ENCODE data around the gene RPP21.

The RPP21 gene

DNA sequence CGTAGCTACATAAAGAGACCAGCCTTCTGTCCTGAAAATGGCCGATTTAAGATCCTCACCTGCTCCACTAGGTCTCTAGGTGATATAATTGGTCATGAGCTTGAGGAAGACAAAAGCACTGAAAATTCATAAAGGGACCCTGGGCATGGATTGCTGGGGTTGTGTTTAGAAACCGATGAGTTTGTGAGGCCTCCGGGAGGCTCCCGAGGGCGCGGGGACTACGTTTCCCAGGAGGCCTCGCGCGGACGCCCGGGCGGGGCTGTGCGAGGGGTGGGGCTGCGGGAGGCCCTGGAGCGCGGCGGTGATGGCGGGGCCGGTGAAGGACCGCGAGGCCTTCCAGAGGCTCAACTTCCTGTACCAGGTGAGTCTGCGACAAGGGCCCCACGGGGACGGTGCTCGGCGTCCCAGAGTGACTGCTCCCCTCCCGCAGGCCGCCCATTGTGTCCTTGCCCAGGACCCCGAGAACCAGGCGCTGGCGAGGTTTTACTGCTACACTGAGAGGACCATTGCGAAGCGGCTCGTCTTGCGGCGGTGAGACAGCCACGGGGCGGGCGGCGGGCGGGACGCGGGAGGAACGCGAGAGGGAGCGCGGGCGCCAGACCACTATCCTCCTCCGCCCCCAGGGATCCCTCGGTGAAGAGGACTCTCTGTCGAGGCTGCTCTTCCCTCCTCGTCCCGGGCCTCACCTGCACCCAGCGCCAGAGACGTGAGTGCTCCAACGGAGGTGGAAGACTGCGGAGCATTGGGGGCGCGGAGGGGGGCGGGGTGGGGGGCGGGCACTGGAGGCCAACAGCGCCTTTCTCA lies at the start of gene RPP21:
Gene RPP21 (plus strand): TSS at position 289 of the 804 bp plus-strand sequence. CDS start 16 bp downstream, at position 305.
- DNase-seq (ENCODE audit: extremely low read depth in 1 of 2, low read depth in 1 of 2): peak; percentile 55 to 82

DNA sequence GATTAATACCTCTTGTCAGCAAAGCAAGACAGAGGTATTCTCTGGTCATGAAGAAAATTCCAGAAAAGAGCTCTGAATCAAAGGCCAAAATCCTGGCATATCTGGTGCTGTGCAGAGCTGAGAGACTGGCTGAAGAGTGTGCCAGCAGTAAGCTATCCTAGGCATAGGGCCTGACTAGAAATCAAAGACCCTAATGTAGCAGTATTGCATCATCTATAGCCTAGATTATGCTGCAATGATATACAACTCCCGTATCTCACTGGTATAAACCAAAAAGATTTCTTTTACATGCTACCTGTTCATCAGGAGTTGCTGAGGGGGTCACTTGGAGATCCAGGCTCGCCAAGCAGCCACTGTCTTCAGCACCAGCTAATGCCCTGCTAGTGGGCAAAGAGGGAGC lies 49.1 kb upstream of the RPP21 start:
- no peak for DNase-seq (ENCODE audit: extremely low read depth in 1 of 2, low read depth in 1 of 2)

DNA sequence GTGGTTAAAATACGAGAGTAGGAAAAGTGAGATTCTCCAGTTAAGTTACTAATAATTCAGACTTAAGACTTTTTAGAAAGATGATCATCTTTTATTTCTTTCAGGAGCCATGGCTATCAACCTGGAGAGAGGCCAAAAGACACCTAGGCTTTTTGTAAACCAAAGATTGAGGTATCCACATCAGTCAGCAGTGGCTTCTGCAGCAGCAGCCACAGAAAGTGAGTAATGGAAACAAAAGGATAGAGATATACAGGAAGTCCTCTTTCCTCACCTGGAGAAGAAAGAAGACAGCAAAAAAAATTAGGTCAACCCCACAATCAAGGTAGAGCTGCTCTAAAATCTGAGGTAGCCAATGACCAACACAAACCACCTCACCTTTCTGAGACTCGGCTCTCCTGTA lies 41.0 kb upstream of the RPP21 start:
- DNase-seq (ENCODE audit: extremely low read depth in 1 of 2, low read depth in 1 of 2): no peak

DNA sequence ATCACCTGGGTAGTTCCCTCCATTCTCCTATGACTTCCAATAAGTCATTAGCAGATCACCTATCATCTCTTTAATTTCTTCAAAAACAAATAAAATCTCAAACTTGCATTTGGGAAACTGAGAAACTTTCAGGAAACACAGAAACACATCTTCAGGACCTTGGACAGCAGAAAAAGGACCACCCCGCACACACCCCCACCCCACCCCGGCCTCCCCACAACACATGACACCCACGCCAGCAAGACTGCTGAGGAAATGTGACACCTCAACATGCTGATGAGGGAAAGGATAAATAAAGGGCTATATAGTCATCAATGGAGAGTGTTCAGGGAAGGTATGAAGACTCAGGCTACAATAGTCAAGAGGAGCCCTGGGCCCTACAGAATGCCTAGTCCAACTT lies 33.9 kb upstream of the RPP21 start:
- DNase-seq (ENCODE audit: extremely low read depth in 1 of 2, low read depth in 1 of 2): no peak

DNA sequence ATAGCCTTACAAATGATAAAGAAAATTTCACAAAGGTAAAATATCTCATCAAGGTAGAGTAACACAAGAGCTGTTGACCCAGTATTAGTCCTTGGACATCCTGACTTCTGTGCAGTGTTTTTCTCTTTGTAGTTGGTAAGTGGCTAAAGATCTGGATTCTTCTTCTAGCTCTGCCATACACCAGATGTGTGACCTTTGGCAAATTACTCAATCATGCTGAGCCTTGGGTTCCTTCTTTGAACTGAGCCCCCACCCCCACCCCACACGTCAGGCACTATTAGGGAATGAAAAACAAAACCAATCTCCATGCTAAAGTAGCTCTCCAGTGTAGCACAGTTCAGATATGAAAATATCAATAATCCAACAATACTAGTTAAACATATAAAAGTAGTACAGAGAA lies 33.3 kb upstream of the RPP21 start:
- DNase-seq (ENCODE audit: extremely low read depth in 1 of 2, low read depth in 1 of 2): no peak

DNA sequence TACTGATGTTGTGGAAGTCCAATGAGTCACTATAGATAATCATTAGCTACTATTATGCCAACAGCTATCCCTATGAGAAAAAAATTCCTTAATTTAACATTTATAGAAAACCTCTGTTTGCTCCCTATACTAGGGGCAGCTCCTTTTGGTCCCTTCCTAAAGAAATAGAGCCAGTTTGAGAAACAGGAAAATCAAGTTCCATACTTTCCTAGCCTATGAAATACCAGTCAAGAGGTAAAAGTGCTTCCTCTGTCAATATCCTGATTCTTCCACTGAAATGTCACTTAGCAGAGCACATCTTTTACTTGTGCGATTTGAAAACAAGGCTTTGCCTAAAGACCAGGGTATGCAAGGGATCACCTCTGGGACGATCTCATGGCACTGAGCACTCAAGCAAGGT lies 32.7 kb upstream of the RPP21 start:
- DNase-seq (ENCODE audit: extremely low read depth in 1 of 2, low read depth in 1 of 2): no peak

DNA sequence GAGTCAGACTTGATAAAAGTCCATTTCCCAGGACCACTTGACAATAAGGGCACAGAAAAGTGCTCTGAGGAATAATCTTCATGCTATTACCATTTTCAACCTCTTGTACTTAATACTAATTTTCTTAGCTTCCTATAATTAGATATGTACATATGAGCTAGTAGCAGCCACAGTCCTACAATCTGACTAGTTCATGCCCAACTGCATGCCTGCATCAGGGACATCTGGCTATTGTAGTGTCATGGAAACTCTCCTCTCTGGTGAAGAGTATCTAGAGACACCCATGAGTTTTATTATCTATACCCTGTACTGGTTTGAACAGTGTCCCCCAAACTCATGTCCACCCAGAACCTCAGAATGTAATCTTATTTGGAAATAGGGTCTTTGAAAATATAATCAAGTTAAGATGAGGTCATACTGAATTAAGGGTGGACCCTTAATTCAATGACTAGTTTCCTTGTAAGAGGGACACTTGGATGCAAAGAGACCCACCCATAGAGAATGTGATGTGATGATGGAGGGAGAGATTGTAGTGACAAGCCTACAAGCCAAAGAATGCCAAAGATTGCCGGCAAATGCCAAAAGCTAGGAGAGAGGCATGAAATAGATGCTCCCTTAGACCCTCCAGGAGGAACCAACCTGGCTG lies 32.2 kb upstream of the RPP21 start:
- no peak for DNase-seq (ENCODE audit: extremely low read depth in 1 of 2, low read depth in 1 of 2)

DNA sequence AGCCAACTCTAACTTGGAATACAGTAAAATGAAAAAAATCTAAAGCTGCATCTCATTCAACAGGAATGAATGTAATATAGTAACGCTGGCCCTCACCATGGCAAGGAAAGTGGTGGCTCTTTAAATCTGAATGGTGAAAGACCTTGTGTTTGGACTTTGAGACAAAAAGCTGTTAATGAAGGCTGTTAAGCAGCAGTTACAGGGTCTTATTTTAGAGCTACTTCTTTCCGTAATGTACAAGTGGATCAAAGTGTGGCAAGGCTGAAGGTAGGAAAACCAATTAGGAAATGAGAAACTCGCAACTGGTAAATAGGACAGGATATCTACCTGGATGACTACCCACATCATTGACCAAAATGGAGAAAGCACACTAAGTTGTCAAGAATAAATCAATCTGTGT lies 29.8 kb upstream of the RPP21 start:
- DNase-seq (ENCODE audit: extremely low read depth in 1 of 2, low read depth in 1 of 2): no peak

DNA sequence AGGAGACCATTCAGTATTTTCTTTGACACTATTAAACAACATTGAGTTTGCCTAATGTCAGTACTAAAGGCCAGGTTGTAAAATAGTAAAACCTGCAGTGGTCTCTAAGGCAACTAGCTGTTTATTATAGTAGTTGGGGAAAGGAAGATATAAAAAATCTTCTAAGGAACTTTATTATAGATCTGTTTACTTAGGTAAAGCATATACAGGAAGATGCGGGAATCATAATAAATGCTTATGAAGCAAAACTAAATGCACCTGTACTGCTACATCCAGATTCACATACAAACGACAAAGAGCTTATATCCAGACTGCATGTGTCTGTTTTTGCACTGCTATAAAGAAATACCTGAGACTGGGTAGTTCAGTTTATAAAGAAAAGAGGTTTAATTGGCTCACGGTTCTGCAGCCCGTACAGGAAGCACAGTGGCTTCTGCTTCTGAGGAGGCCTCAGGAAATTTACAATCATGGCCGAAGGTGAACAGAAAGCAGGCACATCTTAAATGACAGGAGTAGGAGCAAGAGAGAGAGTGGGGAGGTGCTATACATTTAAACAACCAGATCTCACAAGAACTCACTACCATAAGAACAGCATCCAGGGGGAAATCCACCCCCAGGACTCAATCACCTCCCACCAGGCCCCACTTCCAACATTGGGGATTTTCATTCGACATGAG lies 26.9 kb upstream of the RPP21 start:
- no peak for DNase-seq (ENCODE audit: extremely low read depth in 1 of 2, low read depth in 1 of 2)

DNA sequence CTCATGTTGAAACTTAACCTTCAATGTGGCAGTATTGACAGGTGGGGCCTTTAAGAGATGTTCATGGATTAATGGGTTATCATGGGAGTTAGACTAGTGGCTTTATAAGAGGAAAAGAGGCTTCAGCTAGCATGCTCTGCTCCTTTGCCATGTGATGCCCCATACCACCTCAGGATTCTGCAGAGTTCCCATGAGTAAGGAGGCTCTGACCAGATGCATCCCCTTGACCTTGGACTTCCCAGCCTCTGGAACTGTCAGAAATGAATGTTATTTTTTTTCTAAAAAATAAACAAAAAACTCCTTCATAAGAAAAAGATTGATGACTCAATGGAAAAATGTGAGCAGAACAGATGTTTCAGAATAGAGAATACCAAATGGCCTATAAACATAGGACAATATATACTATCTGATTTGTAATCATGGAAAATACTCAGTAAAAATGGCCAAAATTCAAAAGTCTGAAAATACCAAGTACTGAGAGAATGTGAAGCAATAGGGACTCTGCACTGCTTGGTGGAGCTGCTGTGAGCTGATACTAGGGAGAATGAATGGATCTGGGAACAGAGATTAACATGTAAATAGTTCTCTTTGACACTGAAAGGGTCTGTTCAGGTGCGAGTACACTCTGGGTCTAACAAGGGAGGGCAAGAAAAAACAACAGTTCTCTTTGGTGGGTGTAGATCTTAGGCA lies 25.7 kb upstream of the RPP21 start:
- DNase-seq (ENCODE audit: extremely low read depth in 1 of 2, low read depth in 1 of 2): no peak

DNA sequence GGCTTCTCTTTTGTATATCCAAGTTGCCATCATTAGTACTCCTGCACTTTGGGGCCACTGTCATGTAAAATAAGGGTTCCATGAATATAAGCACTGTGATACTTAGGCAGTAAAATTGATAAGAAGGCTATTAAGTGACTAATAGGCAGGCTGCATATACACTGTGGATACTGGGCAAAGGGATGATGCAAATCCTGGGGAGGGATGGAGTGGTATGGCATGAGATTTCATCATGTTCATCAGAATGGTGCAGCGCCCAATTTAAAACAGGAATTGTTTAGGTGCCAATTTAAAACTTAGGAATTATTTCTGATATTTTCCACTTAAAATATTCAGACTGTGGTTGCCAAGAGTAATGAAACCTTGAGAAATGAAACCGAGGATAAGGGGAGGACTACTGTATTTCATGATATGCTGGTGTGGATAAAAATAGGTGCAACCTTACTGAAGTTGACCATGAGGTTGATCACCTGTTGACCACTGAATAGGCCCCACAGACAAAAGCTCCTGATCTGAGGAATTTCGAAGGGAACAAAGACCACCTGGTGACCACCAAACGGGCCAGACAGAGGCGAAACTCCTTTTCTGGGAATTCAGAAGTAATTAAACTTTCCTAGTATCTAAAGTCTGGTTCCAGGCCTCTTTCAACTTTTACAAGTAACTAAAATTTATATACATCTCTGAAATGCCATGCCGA lies 23.1 kb upstream of the RPP21 start:
- DNase-seq (ENCODE audit: extremely low read depth in 1 of 2, low read depth in 1 of 2): no peak

DNA sequence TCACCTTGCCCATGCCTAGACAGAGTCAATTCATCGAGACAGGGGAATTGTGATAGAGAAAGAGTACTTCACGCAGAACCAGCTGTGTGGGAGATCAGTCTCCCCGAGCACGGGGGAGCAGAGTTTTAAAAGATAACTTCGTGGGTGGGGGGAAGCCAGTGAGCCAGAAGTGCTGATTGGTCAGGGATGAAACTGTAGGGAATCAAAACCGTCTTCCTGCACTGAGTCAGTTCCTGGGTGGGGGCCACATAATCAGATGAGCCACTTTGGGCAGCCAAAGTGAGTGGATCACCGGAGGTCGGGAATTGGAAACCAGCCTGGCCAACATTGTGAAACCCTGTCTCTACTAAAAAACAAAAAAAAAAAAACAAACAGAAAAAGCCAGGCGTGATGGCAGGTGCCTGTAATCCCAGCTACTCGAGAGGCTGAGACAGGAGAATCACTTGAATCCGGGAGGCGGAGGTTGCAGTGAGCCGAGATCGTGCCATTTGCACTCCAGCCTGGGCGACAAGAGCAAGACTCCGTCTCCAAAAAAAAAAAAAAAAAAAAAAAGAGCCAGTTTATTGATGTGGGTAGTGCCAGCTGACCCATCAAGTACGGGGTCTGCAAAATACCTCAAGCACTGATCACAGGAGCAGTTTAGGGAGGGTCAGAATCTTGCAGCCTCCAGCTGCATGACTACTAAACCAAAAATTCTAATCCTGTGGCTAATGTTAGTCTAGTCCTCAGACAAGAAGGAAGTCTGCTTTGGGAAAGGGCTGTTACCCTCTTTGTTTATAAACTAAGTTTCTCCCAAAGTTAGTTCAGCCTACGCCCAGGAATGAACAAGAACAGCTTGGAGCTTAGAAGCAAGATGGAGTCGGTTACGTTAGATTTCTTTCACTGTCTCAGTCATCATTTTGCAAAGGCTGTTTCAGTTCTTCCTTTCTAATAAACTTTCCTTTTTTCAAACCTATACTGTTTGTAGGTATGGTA lies 22.1 kb upstream of the RPP21 start:
- DNase-seq (ENCODE audit: extremely low read depth in 1 of 2, low read depth in 1 of 2): no peak

DNA sequence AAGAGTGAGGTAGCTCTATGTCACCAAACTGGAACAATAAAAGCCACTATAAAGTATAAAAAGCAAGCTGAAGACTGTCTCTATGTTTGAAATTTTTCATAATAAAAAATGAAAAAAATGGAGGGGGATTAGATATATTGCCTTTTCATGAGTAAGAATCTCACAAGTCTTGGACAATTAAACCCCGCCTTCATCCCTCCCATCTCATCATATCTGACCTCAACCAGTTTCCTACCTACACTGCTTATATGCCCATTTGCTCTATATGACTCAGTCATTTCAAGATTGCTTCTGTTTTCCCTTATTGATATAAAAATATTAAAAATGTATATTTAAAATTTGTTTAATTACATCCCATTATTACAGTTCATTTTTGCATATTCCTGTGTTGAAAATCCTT lies 21.1 kb upstream of the RPP21 start:
- DNase-seq (ENCODE audit: extremely low read depth in 1 of 2, low read depth in 1 of 2): no peak

DNA sequence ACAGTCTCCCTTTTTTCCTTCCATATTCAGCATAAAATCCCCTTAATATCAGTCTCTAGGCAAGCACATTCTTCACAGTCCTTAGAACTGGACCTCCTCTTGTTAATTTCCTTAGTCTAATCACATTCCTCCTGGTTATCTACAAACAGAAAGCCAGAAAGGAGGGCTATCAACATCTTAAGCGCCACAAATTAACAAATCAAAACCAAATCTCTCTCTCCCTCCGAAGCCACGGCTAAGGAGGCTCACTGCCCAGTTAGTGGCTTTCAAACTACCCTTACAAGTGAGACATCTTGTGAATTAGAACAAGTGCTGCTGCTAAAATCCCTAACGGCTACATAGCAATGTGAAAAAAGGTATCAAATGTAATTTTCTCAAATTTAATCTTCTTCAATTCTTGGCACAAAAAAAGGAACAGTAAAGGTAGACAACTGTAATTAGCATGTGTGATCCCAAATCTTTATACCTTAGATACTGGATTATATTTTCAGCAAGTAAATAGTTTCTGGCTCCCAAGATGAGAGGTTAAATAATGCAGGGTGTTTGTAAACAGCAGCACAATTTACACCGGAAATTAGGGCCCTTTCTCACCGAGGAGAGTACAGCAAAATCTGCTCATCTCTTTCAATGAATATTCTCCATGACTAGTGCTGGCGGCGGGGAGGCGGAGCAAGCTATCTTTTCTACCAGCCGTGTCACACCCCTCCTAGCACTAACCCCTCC lies 19.6 kb upstream of the RPP21 start:
- DNase-seq (ENCODE audit: extremely low read depth in 1 of 2, low read depth in 1 of 2): peak; percentile 59 to 72

DNA sequence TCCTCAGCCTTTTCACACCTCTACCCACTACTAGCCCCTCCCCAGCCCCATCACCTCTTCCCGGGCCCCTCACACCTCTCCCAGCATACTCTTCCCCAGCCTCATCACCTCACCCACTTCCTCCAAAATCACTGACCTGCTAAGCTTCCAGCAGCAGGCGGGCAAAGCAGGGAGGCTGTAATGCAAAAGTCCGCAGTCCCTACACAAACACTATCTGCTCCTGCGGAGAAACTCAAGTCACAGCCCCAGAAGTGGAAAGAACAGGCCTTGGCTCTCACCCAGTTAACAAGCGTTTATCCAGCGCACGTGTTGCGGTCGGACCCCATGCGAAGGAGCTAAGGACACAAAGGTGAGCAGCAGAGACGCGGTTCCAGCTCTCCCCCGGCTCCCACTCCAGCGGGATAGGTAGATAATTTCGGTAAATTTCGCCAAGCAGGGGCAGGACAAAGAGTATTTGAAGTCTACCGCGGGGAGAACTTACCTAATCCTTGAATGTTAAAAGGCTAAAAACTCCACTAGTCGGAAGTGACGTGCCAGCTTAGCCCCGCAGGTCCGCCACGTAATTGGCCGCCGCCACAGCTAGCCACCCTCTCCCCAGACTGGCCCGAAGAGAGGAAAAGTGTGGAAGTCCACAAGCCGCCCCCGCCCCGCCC lies 19.0 kb upstream of the RPP21 start:
- DNase-seq (ENCODE audit: extremely low read depth in 1 of 2, low read depth in 1 of 2): peak; percentile 38 to 52

DNA sequence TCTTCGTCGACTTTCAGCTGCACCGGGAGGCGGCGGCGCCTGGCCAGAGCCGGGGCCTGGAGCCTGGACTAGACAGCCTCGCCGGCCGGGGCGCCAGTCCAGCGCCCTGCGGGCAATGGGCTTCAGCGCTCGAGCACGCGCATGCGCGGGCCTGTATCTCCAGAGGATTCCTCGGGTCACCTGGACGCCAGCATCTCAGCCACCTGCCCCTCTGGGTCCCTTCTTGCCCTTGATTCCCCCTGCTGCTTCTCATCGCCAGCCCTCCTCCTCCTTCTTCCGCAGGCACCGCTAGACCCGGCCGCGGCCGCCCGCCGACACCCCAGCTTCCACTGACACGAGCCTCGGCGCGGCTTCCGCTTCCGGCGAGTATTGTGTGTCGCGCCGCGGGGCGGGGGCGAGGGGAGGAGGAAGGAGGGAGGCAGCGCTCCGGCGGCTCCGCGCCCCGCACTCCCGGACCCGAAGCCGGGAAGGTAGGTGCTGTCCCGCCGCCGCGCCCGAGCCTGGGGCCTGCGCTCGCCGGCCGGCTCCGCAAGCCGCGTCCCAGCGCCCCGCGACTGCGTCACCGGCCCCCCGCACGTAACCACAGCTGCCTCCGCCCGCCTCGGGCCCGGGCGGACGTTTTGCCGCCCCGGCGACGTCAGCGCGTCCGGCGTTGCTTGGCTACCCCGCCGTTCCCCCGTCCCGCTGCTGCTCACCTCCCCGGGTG lies 18.3 kb upstream of the RPP21 start, which contains the start of gene TRIM39:
Gene TRIM39 (plus strand): TSS at position 402 of the 706 bp plus-strand sequence. CDS start 2,391 bp downstream, outside the sequence.
- DNase-seq (ENCODE audit: extremely low read depth in 1 of 2, low read depth in 1 of 2): peak; percentile 82 to 85

DNA sequence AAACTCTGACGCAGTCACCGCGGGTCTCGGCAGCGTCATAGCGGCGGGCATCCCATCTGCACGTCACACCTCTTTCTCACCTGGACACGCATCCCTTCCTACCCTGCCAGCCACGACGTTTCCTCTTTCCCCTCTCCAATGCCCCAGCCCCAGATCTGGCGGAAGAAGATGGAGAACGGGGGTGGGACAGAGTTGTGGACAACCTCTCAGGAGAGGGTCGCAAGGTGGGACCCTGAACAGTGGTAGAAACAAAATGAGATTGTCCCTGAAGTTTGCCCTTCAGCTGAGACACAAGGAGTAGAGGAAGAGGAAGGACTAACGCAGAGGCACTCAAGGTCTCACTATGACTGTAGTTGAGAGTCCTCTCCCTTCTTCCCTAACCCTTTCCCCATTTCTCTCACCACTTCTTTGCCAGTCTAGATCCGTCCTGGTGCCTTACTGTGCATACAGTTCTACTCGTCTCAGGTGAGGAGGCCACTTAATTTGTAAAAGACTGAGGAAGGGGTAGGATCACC lies 17.7 kb upstream of the RPP21 start:
- DNase-seq (ENCODE audit: extremely low read depth in 1 of 2, low read depth in 1 of 2): no peak
